NCI-H510A treated with DMSO at 0.1 percent for 48 hours (cell line): ENCODE measurements around the gene IFI6.
"Not testable (repeated sequence)": the region's sequence is repeated elsewhere in the genome, so short reads cannot be mapped to it uniquely, and the experiment has no call there.

Experiments used
- DNase-seq: peaks from one replicate; lab custom pipeline; 2025; lab: John Stamatoyannopoulos, UW

The IFI6 gene, protein sequence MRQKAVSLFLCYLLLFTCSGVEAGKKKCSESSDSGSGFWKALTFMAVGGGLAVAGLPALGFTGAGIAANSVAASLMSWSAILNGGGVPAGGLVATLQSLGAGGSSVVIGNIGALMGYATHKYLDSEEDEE

GRCh38 chr1:27671964-27672749 is at the start of gene IFI6:
Gene IFI6, minus strand, starts transcription at chr1:27672192. Its CDS starts 2,878 bp downstream, at chr1:27669314.
- peak; percentile 97 for DNase-seq

DNA sequence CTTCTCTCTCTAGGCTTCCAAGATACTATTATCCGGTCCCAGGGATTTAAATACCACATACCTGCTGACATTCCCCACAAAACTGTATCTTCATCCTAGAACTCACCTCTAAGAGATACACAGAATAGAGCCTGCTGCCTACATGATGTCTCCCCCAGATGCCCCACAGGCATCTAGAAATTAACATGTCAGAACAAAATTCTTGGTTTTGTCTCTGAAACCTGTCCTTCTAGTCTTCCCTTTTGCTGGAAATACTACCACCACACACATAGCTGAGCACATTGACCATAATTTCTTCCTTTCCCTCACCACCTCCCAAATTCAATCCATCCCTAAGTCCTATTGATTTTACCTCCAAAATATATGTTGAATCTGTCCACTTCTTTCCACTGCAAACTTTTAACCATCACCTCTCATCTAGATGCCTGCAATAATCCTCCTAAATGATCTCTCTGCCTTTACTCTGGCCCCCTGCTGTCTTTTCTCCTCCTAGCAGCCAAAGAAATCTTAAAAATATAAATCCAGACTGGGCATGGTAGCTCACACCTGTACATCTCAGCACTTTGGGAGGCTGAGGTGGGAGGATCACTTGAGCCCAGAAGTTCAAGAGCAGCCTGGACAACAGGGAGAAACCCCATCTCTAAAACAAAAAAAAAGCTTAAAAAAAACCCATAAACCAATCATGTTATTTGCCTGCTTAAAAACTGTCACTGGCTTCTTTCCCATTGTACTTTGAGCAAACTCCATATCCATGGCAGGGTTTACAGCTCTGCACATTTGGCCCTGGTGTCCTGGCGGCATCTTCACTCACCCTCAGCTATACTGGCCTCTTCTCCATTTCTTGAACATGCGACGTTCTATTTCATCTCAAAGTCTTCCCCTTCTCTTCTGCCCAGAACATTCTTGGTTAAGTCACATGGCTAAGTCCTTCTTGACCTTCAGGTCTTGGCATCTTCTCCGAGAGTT is 47.6 kb upstream of the IFI6 start:
- DNase-seq: no peak

- DNase-seq: no peak
These were observed 44.4 kb upstream of the IFI6 start for GRCh38 chr1:27716262-27716895.

GRCh38 chr1:27713869-27714513 is 42.0 kb upstream of the IFI6 start:
- no peak for DNase-seq

- no peak for DNase-seq
These were observed 41.2 kb upstream of the IFI6 start for GRCh38 chr1:27713139-27713725.

DNA sequence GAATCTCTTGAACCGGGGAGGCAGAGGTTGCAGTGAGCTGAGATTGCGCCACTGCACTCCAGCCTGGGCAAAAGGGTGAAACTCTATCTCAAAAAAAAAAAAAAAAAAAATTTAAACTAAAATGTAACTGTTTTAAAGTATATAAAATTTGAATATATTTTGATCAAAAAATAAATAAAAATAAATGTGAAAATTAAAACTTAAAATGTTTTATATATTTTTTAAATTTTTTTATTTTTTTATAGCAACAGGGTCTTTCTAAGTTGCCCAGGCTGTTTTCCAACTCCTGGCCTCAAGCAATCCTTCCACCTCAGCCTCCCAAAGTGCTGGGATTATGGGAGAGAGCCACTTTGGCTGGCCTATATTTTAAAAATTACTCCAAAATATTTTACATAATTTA is 38.6 kb upstream of the IFI6 start:
- DNase-seq: no peak

DNA sequence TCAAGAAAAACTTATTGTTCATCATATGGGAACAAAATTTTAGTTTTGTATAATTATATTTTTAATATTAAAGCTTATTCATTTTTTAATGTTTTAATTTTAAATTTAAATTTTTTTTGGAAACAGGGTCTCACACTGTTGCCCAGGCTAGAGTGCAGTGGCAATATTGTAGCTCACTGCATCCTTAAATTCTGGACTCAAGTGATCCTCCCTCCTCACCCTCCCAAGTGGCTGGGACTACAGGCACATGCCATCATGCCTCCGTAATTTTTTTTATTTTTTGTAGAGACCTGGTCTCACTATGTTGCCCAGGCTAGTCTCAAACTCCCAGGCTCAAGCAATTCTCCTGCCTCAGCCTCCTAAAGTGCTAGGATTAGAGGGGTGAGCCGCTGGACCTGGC is 33.6 kb upstream of the IFI6 start:
- DNase-seq: no peak

GRCh38 chr1:27704958-27705357 is 33.0 kb upstream of the IFI6 start:
- no peak for DNase-seq

GRCh38 chr1:27696835-27697234 is 24.8 kb upstream of the IFI6 start:
- not testable (repeated sequence) for DNase-seq

DNA sequence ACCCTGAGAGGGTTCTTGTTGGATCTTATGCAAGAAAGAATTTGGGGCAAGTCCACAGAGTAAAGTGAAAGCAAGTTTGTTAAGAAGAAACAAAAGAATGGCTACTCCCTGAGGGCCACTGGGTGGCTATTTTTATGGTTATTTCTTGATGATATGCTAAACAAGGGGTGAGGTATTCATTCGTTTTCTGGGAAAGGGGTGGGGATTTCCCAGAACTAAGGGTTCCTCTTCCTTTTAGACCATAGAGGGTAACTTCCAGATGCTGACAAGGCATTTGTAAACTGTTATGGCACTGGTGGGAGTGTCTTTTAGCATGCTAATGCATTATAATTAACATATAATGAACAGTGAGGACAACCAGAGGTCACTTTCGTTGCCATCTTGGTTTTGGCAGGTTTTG is 18.2 kb upstream of the IFI6 start:
- no peak for DNase-seq

- DNase-seq: no peak
These were observed 17.6 kb upstream of the IFI6 start for GRCh38 chr1:27689423-27690173.

DNA sequence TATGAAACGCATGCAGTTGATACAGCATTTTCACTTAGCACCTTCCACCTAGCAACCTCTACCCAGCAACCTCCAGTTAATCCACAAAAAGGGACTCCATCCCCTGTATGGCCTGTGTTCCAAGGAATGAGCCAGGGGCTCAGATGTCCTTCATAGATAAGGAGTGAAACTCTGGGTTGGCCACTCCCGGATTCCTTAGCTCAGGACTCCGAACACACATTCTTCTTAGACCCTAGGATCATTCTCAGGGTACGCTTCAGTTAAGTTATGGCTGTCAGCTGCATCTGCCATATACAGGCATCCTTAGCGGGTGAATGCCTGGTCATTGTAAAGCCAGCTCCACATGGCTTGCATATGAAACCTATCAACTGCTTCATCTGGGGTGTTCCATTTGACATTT is 15.9 kb upstream of the IFI6 start:
- no peak for DNase-seq

- DNase-seq: peak; percentile 84
These were observed 14.4 kb upstream of the IFI6 start for GRCh38 chr1:27686223-27686990.

DNA sequence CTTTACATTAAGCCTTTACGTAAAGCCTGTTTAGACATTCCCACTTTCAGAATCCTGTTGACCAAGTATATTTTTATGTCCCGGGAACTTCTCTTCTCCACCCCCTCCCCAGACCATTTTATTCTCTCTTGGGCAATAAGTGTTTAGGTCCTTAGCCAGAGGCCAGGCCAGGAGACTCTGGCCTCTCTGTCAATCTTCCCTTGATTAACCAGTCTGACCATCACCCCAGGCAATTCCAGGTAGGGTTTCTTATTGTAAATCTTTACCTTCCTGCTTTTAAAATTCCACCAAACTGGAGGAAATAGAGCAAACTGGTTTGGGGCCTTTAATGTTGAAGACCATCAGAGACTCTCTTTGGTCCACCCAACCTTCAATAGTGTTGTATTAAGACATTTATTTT is 12.2 kb upstream of the IFI6 start:
- no peak for DNase-seq

DNA sequence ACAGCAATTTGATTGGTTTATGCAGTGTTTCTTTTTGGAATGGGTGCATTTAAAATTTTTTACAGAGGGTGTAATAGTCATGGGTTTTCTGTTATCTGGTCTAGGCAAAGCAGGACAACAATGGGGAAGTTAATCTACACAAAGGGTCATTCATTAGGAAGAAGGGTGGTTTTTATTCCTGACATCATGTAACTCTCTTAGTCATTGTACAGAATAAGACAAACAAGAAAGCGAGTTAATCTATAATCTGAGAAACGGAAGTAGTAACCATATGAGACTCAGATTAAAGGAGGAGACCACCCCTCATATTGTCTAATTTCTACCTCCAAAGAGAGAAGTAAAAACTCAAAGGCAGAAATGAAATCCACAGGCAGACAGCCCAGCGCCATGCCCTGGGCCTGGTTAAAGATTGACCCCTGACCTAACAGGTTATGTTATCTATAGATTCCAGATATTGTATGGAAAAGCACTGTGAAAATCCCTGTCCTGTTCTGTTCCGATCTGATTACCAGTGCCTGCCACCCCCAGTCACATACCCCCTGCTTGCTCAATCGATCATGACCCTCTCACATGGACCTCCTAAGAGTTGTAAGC is 10.5 kb upstream of the IFI6 start:
- no peak for DNase-seq

DNA sequence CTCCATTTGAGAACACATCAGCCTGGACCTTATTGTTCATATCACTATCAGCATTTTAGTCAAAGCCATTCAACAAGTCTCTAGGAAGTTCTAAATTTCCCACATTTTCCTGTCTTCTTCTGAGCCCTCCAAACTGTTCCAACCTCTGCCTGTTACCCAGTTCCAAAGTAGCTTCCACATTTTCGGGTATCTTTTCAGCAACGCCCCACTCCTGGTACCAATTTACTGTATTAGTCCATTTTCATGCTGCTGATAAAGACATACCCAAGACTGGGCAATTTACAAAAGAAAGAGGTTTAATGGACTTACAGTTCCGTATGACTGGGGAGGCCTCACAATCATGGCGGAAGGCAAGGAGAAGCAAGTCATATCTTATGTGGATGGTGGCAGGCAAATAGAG is 9.6 kb upstream of the IFI6 start:
- not testable (repeated sequence) for DNase-seq

GRCh38 chr1:27680225-27680791 is 8.3 kb upstream of the IFI6 start:
- DNase-seq: not testable (repeated sequence)

DNA sequence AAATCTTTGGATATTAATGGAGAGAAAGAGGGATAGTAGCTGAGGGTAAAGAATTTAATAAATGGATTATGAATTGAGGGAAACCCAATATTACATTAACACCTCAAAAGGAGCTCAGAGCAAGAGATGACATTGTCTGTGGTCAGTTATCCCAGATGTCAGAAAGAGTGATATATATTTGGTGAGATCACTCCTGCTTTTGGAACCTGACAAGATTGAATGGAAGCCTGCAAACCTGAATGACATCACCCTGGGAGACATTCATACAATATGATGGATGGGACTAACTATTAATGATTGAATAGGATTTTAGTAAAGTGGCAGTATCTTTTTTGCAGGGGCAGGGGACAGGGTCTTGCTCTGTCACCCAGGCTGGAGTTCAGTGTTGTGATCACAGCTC is 6.8 kb upstream of the IFI6 start:
- no peak for DNase-seq

- no peak for DNase-seq
These were observed 4.4 kb upstream of the IFI6 start for GRCh38 chr1:27676410-27676809.
